B cell (primary cell): Measurements from ENCODE around the gene PON3. TPM values are rescaled to one million over a fixed set of nuclear protein-coding genes. Genes with fewer than 3 reads are reported as not detected.

Experiments
- ATAC-seq: fragments of 200-7000 bp; cut with Tn5 transposase; one replicate; pipeline ENCODE4 v1.10.0; 2021; ENCODE audit warnings: low read depth, mild to moderate bottlenecking, moderate number of reproducible peaks, moderate library complexity
- CTCF ChIA-PET: fragments of 350-600 bp; sonication (Branson Sonifier 250); formaldehyde crosslinking; loops from one replicate; lab custom pipeline; 2021; ENCODE audit warnings: antibody characterized with exemption, inconsistent platforms; lab: Charles Lee
- POLR2A ChIA-PET: fragments of 350-600 bp; sonication (Branson Sonifier 250); formaldehyde crosslinking; loops from one replicate; lab custom pipeline; 2021; ENCODE audit warnings: antibody characterized with exemption; lab: Charles Lee
- DNase-seq: peaks from one replicate; pipeline ENCODE4 v3.0.0; 2013
- H2AFZ ChIP-seq: 2 replicates; pipeline ENCODE4 v1.6.1; 2012; ENCODE audit warnings: mild to moderate bottlenecking, low read depth, low read length; ENCODE audit not compliant: insufficient read depth, poor library complexity, severe bottlenecking
- H3K27ac ChIP-seq, 2 donors: 1 replicate in 1 of 2; 2 replicates in 1 of 2; pipeline ENCODE4 v1.5.1; 2012 to 2013; ENCODE audit warnings: low read length in 2 of 2, mild to moderate bottlenecking in 2 of 2, moderate library complexity in 1 of 2
- H3K27me3 ChIP-seq, 4 experiments: fragments of 200-600 bp in 1 of 4; sonication (generic) in 1 of 4; replicated peaks in 1 of 4; 1 replicate in 2 of 4; 2 replicates in 2 of 4; pipeline versions ENCODE4 v1.6.1 to v1.7.0; 2013 to 2016; ENCODE audit warnings: low read length in 3 of 4, mild to moderate bottlenecking in 2 of 4, mixed read lengths in 1 of 4, moderate library complexity in 1 of 4; ENCODE audit not compliant: insufficient read depth in 4 of 4, control insufficient read depth in 3 of 4; ENCODE audit errors: control extremely low read depth in 1 of 4
- H3K36me3 ChIP-seq, 2 experiments: replicated peaks in 1 of 2; 1 replicate in 1 of 2; 2 replicates in 1 of 2; pipeline versions ENCODE4 v1.6.1 to v1.7.1; 2013; ENCODE audit warnings: low read length in 1 of 2; ENCODE audit not compliant: insufficient read depth in 2 of 2, control insufficient read depth in 1 of 2; ENCODE audit errors: control extremely low read depth in 1 of 2, extremely low read depth in 1 of 2
- H3K4me1 ChIP-seq, 2 donors: fragments of 200-600 bp in 1 of 2; sonication (generic) in 1 of 2; 1 replicate in 1 of 2; 2 replicates in 1 of 2; pipeline versions ENCODE4 v1.5.1 to v1.6.1; 2013 to 2017; ENCODE audit warnings: low read length in 2 of 2; ENCODE audit not compliant: control insufficient read depth in 2 of 2, insufficient read depth in 2 of 2
- H3K4me2 ChIP-seq: replicated peaks from 2 replicates; pipeline ENCODE3; 2012; ENCODE audit warnings: mild to moderate bottlenecking, low read depth, low read length; ENCODE audit not compliant: poor library complexity, severe bottlenecking
- H3K4me3 ChIP-seq, 5 experiments: fragments of 200-600 bp in 1 of 5; sonication (generic) in 1 of 5; 1 replicate in 3 of 5; 2 replicates in 2 of 5; pipeline versions ENCODE4 v1.5.1 to v1.7.0; 2011 to 2016; ENCODE audit warnings: low read length in 4 of 5, mild to moderate bottlenecking in 4 of 5, low read depth in 2 of 5, control low read depth in 1 of 5, moderate library complexity in 1 of 5; ENCODE audit not compliant: insufficient read depth in 1 of 5; ENCODE audit errors: control extremely low read depth in 1 of 5, extremely low read depth in 1 of 5
- H3K79me2 ChIP-seq: fragments of 200-600 bp; sonication (generic); one replicate; pipeline ENCODE4 v1.6.0; 2016; ENCODE audit warnings: low read length; ENCODE audit not compliant: control insufficient read depth, insufficient read depth
- H3K9ac ChIP-seq: fragments of 200-600 bp; sonication (generic); 2 replicates; pipeline ENCODE4 v1.6.1; 2017; ENCODE audit warnings: mild to moderate bottlenecking, low read length, moderate library complexity
- H3K9me3 ChIP-seq, 3 donors: one replicate each; pipeline versions ENCODE4 v1.6.1 to v1.7.1; 2013; ENCODE audit warnings: low read length in 2 of 3; ENCODE audit not compliant: control insufficient read depth in 2 of 3, insufficient read depth in 1 of 3; ENCODE audit errors: control extremely low read depth in 1 of 3
- H4K20me1 ChIP-seq: 2 replicates; pipeline ENCODE4 v1.6.0; 2012; ENCODE audit warnings: mild to moderate bottlenecking, low read length; ENCODE audit not compliant: insufficient read depth, control insufficient read depth, poor library complexity, severe bottlenecking
- H3K27ac Mint-ChIP-seq: one replicate; pipeline ENCODE4 v1.8.0; 2021; ENCODE audit warnings: mixed read lengths
- H3K27me3 Mint-ChIP-seq: one replicate; pipeline ENCODE4 v1.8.0; 2021; ENCODE audit warnings: mixed read lengths
- H3K4me1 Mint-ChIP-seq: one replicate; pipeline ENCODE4 v1.8.0; 2021; ENCODE audit warnings: mixed read lengths
- H3K4me3 Mint-ChIP-seq: one replicate; pipeline ENCODE4 v1.8.0; 2021; ENCODE audit warnings: mixed read lengths
- H3K9me3 Mint-ChIP-seq: one replicate; pipeline ENCODE4 v1.8.0; 2022; ENCODE audit warnings: mixed read lengths; ENCODE audit not compliant: insufficient read depth
- EZH2 ChIP-seq: IDR thresholded peaks from 2 replicates; pipeline ENCODE4 v1.6.1; 2012; ENCODE audit warnings: borderline replicate concordance, low read depth, mild to moderate bottlenecking, moderate library complexity, low read length; ENCODE audit not compliant: insufficient read depth, poor library complexity, severe bottlenecking
- WGBS: methylation state at CpG from one replicate; pipeline ENCODE4 v1.1.5; 2013; ENCODE audit warnings: missing lambda C conversion rate; ENCODE audit not compliant: insufficient coverage; 5-methylcytosine and 5-hydroxymethylcytosine counted together
- intact Hi-C: fragments of 100-400 bp; cut with micrococcal nuclease; formaldehyde crosslinking; loops from one replicate; pipeline ENCODE4 v1.10.0; 2022
- polyA plus RNA-seq: library from polyadenylated mRNA; depleted of rRNA; stranded (reverse); fragments of >200 nt; gene quantifications from 2 replicates; pipeline ENCODE4 v1.2.3, GENCODE V29; 2012
- total RNA-seq, 2 donors: library from RNA; stranded (reverse); fragments of 120-200 nt in 1 of 2; gene quantifications; 1 replicate in 1 of 2; 2 replicates in 1 of 2; pipeline versions ENCODE4 v1.2.3 to v1.2.4, GENCODE V29; 2013 to 2022
- TF ChIP-seq, protein P1 (sequence below): fragments of 200-600 bp; IDR thresholded peaks from one replicate; pipeline ENCODE4 v1.8.0; 2022; ENCODE audit warnings: antibody characterized with exemption, mild to moderate bottlenecking

Gene PON3
- total and polyA plus RNA-seq, 2 donors (not counting 1 experiment from before 2014, with no cell fraction given): not detected

DNA sequence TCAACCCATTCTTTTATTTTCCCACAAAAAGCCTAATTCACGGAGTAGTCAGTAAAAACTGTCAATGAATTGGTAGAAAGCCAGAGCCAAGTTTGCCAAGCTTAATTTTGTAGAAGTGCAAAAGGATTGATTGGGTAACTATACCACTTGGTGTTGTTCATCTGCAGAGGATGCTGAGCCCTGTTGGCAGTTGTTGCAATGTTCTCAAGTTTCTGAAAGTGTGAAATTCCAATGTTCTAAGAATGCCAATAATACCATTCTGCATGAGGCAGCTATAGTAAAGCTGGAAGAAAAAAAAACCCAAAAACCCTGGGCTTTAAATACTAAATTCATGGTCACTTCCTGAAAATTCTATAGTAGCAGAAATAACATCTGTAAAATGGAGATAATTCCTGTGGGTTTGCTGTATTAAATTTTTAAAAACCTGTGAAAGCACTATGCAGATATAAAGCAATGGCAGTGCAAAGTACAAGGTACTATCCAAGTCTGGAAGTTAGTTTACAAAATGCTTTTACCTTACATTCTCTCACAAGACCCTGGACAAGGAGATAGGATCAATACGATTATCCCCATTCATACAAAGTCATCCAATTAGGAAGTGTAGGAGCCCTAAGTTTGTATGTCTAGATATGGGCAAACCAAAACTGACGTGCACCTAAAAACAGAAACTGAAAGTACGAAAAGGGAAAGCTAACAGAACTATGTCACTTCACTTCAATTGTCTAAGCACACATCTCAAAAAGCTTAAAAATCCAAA is 65.8 kb downstream of the PON3 start:
- CTCF ChIA-PET: no interaction called here
- intact Hi-C loops: no loop called here
- Histone ChIP-seq H4K20me1 (no peaks in the 10 kb centered on the region), H3K27me3 (no peaks in the 10 kb centered on the region), H2AFZ (peak overlapping the region; percentile 68), H3K9ac (peak overlapping the region; percentile 57), H3K4me3 (peak overlapping the region in 3 of 5 experiments; percentile 33 to 65 (median 37)), H3K27ac (no peak overlapping the region), H3K9me3 (no peaks in the 10 kb centered on the region), H3K4me1 (peaks cover 0 to 8% of the 10 kb centered on the region in 2 donors), H3K36me3 (no peaks in the 10 kb centered on the region), H3K79me2 (no peaks in the 10 kb centered on the region), H3K4me2 (peak overlapping the region; percentile 60)
- TF ChIP-seq, protein P1, sequence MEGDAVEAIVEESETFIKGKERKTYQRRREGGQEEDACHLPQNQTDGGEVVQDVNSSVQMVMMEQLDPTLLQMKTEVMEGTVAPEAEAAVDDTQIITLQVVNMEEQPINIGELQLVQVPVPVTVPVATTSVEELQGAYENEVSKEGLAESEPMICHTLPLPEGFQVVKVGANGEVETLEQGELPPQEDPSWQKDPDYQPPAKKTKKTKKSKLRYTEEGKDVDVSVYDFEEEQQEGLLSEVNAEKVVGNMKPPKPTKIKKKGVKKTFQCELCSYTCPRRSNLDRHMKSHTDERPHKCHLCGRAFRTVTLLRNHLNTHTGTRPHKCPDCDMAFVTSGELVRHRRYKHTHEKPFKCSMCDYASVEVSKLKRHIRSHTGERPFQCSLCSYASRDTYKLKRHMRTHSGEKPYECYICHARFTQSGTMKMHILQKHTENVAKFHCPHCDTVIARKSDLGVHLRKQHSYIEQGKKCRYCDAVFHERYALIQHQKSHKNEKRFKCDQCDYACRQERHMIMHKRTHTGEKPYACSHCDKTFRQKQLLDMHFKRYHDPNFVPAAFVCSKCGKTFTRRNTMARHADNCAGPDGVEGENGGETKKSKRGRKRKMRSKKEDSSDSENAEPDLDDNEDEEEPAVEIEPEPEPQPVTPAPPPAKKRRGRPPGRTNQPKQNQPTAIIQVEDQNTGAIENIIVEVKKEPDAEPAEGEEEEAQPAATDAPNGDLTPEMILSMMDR: no peak
- TF ChIP-seq EZH2: no peak
- no CpG with 5 or more reads among the region's 4 CpGs for WGBS
- Mint-ChIP-seq H3K27ac (no peak overlapping the region), H3K9me3 (no peaks in the 10 kb centered on the region), H3K4me1 (peaks cover 8% of the 10 kb centered on the region), H3K4me3 (peak overlapping the region; percentile 42), H3K27me3 (peaks cover 11% of the 10 kb centered on the region)
- ATAC-seq (peak; percentile 47), DNase-seq (peak; percentile 29)
- POLR2A ChIA-PET: no interaction called here

DNA sequence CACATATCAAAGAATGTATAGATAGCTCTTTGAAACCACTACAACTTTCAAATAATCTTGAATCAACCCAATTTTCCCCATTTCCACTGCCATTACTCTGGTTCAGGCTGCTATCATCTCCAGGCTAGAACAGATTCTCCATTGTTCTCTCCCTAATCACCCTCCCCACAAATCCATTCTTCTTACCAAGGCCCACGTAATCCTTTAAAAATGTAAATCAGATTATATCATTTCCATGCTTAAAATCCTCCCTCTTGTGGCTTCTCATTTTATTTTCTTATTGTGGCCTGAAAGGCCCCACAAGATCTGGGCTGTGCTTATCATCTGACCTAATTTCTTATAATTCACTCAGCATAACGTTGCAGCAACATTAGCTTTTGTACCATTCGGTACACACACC is 68.8 kb downstream of the PON3 start:
- H3K4me2 ChIP-seq: no peak overlapping the region
- Mint-ChIP-seq H3K4me3 (no peak overlapping the region), H3K27me3 (peaks cover 19% of the 10 kb centered on the region), H3K9me3 (no peaks in the 10 kb centered on the region), H3K27ac (no peak overlapping the region), H3K4me1 (peaks cover 13% of the 10 kb centered on the region)
- no peak overlapping the region for H3K9ac ChIP-seq
- no peak overlapping the region for H2AFZ ChIP-seq
- peaks cover 5 to 8% of the 10 kb centered on the region in 2 donors for H3K4me1 ChIP-seq
- no peak overlapping the region for H3K4me3 ChIP-seq
- ATAC-seq (no peak), DNase-seq (no peak)
- TF ChIP-seq EZH2: no peak
- TF ChIP-seq, protein P1: no peak
- peaks cover 0 to 4% (median 0%) of the 10 kb centered on the region in 4 experiments for H3K27me3 ChIP-seq
- POLR2A ChIA-PET: no interaction called here
- no peaks in the 10 kb centered on the region for H3K79me2 ChIP-seq
- no peaks in the 10 kb centered on the region for H3K36me3 ChIP-seq
- CTCF ChIA-PET: no interaction called here
- intact Hi-C loops: no loop called here
- no peaks in the 10 kb centered on the region for H4K20me1 ChIP-seq
- H3K9me3 ChIP-seq: no peaks in the 10 kb centered on the region
- 95% methylated on average over 3 of the region's 3 CpGs for WGBS
- H3K27ac ChIP-seq: no peak overlapping the region
